CD4-positive, alpha-beta T cell treated with Interleukin-4 for 1 hour (primary cell): ENCODE results near the gene HIVEP3.

Experiments
- DNase-seq, 2 donors: peaks; one replicate each; pipeline ENCODE4 v3.0.0-alpha.2; 2020 to 2022

Gene HIVEP3

GRCh38 chr1:41507836-41508235 is 410.9 kb downstream of the HIVEP3 start:
- no peak for DNase-seq

GRCh38 chr1:41507110-41507720 is 411.5 kb downstream of the HIVEP3 start:
- no peak for DNase-seq

- no peak for DNase-seq
These were observed 414.3 kb downstream of the HIVEP3 start for GRCh38 chr1:41504114-41505035.

GRCh38 chr1:41503538-41504113 is 415.1 kb downstream of the HIVEP3 start:
- DNase-seq, result no peak

- no peak for DNase-seq
These were observed 415.8 kb downstream of the HIVEP3 start for GRCh38 chr1:41502912-41503311.

GRCh38 chr1:41501581-41501980 is 417.1 kb downstream of the HIVEP3 start:
- DNase-seq, result no peak

- no peak for DNase-seq
These were observed 417.8 kb downstream of the HIVEP3 start for GRCh38 chr1:41500781-41501518.

GRCh38 chr1:41500378-41500777 is 418.3 kb downstream of the HIVEP3 start:
- no peak for DNase-seq

- no peak for DNase-seq
These were observed 419.1 kb downstream of the HIVEP3 start for GRCh38 chr1:41499591-41499990.

- no peak for DNase-seq
These were observed 419.9 kb downstream of the HIVEP3 start for GRCh38 chr1:41498804-41499203.

GRCh38 chr1:41498391-41498790 is 420.3 kb downstream of the HIVEP3 start:
- DNase-seq, result no peak

- DNase-seq, result no peak
These were observed 421.2 kb downstream of the HIVEP3 start for GRCh38 chr1:41497461-41498030.

GRCh38 chr1:41497056-41497440 is 421.7 kb downstream of the HIVEP3 start:
- no peak for DNase-seq

GRCh38 chr1:41496080-41497055 is 422.4 kb downstream of the HIVEP3 start:
- DNase-seq, result no peak

- DNase-seq, result no peak
These were observed 423.3 kb downstream of the HIVEP3 start for GRCh38 chr1:41495210-41495948.

- DNase-seq, result no peak
These were observed 424.1 kb downstream of the HIVEP3 start for GRCh38 chr1:41494351-41495209.

GRCh38 chr1:41493626-41494350 is 424.9 kb downstream of the HIVEP3 start:
- DNase-seq, result no peak

GRCh38 chr1:41493117-41493536 is 425.6 kb downstream of the HIVEP3 start:
- DNase-seq, result no peak

- peak in 1 of 2 donors; percentile 18 for DNase-seq
These were observed 426.3 kb downstream of the HIVEP3 start for GRCh38 chr1:41492341-41492848.
